ENCODE data around the gene NPTXR. TPM values are rescaled to one million over a fixed set of nuclear protein-coding genes. Genes with fewer than 3 reads are reported as not detected.

Gene NPTXR
- total and polyA plus RNA-seq, 4 donors, result 0.05 to 0.45 (median 0.16) TPM

DNA sequence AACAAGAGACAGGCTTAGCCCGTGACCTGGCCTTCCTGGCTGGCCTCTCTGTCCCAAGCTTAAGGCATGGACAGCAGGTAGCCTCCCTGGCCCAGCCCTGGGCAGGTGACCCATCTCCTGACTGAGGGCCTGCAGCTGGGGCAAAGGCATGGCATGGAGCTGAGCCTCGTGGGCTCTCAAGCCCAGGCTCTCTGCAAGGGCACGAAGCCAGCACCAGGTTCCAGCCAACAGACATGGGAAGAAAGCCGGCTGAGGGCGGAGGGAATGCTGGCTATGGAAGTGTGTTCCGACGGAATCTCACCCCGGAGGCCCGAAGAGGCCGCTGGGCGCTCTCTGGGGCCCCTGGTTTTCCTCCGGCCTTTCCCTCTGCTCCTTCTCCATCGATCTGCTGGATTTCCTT lies 62.8 kb downstream of the NPTXR start:
- H3K27ac ChIP-seq (ENCODE audit: low read depth in 1 of 2, low read length in 2 of 2), result no peak overlapping the region
- H3K9me3 ChIP-seq (ENCODE audit: control insufficient read depth in 4 of 4, low read length in 3 of 4), result no peaks in the 10 kb centered on the region
- H3K4me3 ChIP-seq (ENCODE audit: low read depth in 1 of 3, low read length in 3 of 3), result no peak overlapping the region
- peaks cover 0 to 11% (median 4%) of the 10 kb centered on the region in 4 donors for H3K36me3 ChIP-seq (ENCODE audit: control insufficient read depth in 4 of 4, insufficient read depth in 3 of 4, low read depth in 1 of 4, low read length in 3 of 4)
- H3K9ac ChIP-seq (ENCODE audit: low read depth in 1 of 2, low read length in 2 of 2), result no peak overlapping the region
- no peaks in the 10 kb centered on the region for H3K27me3 ChIP-seq (ENCODE audit: control insufficient read depth in 4 of 4, insufficient read depth in 4 of 4, low read length in 3 of 4)
- WGBS, result 96% methylated on average over 13 of the region's 13 CpGs
- H3K4me1 ChIP-seq (ENCODE audit: control insufficient read depth in 4 of 4, insufficient read depth in 4 of 4, low read length in 3 of 4), result no peaks in the 10 kb centered on the region
- DNase-seq (ENCODE audit: low spot score), result no peak
- TF ChIP-seq, protein P1, sequence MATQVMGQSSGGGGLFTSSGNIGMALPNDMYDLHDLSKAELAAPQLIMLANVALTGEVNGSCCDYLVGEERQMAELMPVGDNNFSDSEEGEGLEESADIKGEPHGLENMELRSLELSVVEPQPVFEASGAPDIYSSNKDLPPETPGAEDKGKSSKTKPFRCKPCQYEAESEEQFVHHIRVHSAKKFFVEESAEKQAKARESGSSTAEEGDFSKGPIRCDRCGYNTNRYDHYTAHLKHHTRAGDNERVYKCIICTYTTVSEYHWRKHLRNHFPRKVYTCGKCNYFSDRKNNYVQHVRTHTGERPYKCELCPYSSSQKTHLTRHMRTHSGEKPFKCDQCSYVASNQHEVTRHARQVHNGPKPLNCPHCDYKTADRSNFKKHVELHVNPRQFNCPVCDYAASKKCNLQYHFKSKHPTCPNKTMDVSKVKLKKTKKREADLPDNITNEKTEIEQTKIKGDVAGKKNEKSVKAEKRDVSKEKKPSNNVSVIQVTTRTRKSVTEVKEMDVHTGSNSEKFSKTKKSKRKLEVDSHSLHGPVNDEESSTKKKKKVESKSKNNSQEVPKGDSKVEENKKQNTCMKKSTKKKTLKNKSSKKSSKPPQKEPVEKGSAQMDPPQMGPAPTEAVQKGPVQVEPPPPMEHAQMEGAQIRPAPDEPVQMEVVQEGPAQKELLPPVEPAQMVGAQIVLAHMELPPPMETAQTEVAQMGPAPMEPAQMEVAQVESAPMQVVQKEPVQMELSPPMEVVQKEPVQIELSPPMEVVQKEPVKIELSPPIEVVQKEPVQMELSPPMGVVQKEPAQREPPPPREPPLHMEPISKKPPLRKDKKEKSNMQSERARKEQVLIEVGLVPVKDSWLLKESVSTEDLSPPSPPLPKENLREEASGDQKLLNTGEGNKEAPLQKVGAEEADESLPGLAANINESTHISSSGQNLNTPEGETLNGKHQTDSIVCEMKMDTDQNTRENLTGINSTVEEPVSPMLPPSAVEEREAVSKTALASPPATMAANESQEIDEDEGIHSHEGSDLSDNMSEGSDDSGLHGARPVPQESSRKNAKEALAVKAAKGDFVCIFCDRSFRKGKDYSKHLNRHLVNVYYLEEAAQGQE (IDR thresholded peaks at IDR 0.05), result no peak
- TF ChIP-seq RXRA (IDR thresholded peaks at IDR 0.05) (no peak), JUND (IDR thresholded peaks at IDR 0.05) (no peak), YY1 (IDR thresholded peaks at IDR 0.05) (no peak), FOXA1 (IDR thresholded peaks at IDR 0.05) (no peak), HNF4G (IDR thresholded peaks at IDR 0.05) (no peak), HNF4A (conservative IDR thresholded peaks at IDR 0.05) (no peak), NR2F2 (IDR thresholded peaks at IDR 0.05) (no peak), EGR1 (IDR thresholded peaks at IDR 0.05; ENCODE audit: low read depth in 2 of 2) (no peak), RAD21 (IDR thresholded peaks at IDR 0.05) (no peak), GABPA (IDR thresholded peaks at IDR 0.05 in 1 of 2, conservative IDR thresholded peaks at IDR 0.05 in 1 of 2) (no peak), SP1 (IDR thresholded peaks at IDR 0.05) (no peak), TAF1 (conservative IDR thresholded peaks at IDR 0.05) (no peak), FOXA2 (IDR thresholded peaks at IDR 0.05) (no peak)
- TF ChIP-seq, protein P2, sequence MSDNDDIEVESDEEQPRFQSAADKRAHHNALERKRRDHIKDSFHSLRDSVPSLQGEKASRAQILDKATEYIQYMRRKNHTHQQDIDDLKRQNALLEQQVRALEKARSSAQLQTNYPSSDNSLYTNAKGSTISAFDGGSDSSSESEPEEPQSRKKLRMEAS (IDR thresholded peaks at IDR 0.05), result no peak
- TF ChIP-seq, protein P3, sequence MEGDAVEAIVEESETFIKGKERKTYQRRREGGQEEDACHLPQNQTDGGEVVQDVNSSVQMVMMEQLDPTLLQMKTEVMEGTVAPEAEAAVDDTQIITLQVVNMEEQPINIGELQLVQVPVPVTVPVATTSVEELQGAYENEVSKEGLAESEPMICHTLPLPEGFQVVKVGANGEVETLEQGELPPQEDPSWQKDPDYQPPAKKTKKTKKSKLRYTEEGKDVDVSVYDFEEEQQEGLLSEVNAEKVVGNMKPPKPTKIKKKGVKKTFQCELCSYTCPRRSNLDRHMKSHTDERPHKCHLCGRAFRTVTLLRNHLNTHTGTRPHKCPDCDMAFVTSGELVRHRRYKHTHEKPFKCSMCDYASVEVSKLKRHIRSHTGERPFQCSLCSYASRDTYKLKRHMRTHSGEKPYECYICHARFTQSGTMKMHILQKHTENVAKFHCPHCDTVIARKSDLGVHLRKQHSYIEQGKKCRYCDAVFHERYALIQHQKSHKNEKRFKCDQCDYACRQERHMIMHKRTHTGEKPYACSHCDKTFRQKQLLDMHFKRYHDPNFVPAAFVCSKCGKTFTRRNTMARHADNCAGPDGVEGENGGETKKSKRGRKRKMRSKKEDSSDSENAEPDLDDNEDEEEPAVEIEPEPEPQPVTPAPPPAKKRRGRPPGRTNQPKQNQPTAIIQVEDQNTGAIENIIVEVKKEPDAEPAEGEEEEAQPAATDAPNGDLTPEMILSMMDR (IDR thresholded peaks at IDR 0.05; ENCODE audit: low read depth, low read length, missing input control), result no peak
- TF ChIP-seq, protein P4, sequence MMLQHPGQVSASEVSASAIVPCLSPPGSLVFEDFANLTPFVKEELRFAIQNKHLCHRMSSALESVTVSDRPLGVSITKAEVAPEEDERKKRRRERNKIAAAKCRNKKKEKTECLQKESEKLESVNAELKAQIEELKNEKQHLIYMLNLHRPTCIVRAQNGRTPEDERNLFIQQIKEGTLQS (IDR thresholded peaks at IDR 0.05), result no peak
- TF ChIP-seq, protein P5, sequence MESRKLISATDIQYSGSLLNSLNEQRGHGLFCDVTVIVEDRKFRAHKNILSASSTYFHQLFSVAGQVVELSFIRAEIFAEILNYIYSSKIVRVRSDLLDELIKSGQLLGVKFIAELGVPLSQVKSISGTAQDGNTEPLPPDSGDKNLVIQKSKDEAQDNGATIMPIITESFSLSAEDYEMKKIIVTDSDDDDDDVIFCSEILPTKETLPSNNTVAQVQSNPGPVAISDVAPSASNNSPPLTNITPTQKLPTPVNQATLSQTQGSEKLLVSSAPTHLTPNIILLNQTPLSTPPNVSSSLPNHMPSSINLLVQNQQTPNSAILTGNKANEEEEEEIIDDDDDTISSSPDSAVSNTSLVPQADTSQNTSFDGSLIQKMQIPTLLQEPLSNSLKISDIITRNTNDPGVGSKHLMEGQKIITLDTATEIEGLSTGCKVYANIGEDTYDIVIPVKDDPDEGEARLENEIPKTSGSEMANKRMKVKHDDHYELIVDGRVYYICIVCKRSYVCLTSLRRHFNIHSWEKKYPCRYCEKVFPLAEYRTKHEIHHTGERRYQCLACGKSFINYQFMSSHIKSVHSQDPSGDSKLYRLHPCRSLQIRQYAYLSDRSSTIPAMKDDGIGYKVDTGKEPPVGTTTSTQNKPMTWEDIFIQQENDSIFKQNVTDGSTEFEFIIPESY (IDR thresholded peaks at IDR 0.05), result no peak

Data from liver (tissue), 9 donors.